GM04504 (cell line): ENCODE measurements around the gene MAP4K5.

ENCODE experiments used
- DNase-seq: peaks from one replicate; pipeline ENCODE4 v3.0.0-alpha.2; 2012; ENCODE audit warnings: low read depth

MAP4K5 gene

GRCh38 chr14:50399251-50400032 lies 132.9 kb downstream of the MAP4K5 start:
- DNase-seq = no peak

- no peak for DNase-seq
These were observed 134.2 kb downstream of the MAP4K5 start for GRCh38 chr14:50398189-50398580.

DNA sequence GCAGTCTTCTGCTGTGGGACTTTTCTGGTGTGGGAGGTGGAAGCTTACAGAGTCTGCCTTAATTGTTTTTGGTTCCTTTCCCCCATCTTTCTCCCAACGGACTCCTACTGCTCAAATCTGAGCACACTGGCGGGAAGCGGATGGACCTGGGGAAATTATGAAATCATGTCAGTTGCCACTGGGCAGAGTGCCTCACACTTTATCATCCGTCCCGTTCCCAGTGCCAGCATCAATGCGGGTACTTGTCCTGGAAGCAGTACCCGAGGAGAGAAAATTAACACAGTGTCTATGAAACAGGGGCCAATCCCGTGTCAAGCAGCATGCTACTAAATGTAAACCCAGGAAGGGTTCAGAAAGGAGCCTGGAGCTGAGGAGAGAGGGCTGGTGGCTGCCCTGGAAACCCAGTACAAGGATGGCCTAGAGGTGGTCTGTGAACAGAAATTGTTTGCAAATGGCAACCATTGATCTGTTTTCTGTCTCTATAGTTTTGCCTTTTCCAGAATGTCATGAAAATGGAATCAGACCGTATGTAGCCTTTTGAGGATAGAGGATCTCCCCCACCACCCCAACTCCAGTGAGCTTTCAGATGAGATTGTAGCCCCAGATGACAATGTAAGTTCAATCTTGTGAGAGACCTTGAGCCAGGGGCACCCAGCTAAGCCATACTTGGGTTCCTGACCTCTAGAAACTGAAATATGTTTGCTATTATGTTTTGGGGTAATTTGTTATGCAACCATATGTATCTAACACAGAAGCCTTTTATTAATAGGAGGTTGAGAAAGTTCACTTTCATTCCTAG lies 134.8 kb downstream of the MAP4K5 start:
- DNase-seq = no peak

GRCh38 chr14:50396631-50397389 lies 135.6 kb downstream of the MAP4K5 start, which contains the start of gene CDKL1:
Gene CDKL1, minus strand, starts transcription at chr14:50396881. Its CDS starts 1,013 bp downstream, at chr14:50395868.
- DNase-seq = peak; percentile 30

DNA sequence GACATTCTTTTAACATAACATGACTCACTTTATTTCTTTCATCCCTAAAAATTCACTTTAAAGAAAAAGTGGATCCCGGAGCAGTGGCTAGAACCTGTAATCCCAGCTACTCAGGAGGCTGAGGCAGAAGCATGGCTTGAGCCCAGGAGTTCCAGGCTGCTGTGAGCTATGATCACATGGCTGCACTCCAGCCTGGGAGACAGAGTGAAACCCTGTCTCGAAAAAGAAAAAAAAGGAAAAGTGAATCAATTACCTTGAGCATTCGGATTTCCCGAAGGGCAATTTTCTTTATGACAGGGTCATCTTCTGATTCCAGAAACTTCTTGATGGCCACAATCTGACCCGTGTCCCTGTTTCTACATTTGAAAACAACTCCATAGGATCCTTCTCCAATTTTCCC lies 136.9 kb downstream of the MAP4K5 start:
- no peak for DNase-seq

- no peak for DNase-seq
These were observed 137.7 kb downstream of the MAP4K5 start for GRCh38 chr14:50394713-50395112.

GRCh38 chr14:50389668-50390441 lies 142.5 kb downstream of the MAP4K5 start:
- no peak for DNase-seq

DNA sequence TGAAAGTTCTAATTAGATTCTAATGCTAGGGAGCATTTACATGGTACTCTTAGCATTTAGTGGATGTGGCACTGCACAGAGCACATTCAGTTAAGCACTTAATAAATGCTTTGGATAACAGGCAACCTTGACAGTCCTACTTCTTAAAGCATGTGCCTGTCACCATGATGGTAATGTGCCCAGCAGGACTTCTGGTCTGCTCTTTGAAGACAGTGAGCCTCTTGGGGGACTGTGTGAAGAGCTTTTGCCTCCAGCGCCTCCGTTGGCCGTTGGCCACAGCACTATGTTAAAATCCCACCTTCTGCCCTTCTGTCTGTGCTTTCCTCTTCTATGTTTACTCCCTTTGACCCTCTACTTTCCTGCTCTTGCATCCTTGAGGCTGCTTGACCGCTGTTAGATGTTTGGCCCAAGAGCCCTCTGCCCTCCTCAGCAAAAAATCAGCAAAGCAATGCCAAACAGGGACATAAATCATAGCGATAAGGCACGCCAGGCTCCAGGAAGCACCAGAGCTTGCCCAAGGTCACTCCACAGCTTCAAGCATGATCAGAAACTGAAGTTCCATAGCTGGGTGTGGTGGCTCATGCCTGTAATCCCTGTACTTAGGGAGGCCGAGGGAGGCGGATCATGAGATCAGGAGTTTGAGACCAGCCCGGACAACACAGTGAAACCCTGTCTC lies 144.0 kb downstream of the MAP4K5 start:
- DNase-seq = no peak

GRCh38 chr14:50387548-50387947 lies 144.8 kb downstream of the MAP4K5 start:
- no peak for DNase-seq

DNA sequence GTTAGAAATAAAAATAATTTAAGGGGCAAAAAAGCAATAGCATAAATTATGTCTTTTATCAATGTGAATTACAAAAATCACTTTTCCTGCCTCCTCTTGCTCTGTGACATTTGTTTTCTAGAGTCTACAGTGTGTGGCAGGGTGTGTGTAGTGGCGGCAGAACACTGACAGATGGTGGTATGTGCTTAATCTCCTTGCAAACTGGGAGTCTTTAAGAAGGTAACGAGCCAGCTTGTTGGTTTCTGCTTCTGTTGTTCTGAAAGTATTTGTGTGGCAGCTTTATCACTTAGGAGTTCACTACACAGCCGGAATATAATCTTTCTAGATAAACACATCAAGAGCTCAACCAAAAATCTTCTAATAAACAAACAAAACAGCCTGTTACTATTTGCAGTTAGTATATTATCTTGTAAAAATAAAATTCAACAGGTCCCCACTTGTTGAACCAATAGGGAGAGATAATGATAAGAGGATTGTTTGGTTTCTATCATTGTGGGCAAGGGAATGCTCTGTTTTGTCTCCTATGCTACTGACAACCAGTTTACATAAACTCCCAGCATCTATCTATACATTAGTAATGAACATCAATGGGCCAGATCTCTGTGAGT lies 148.6 kb downstream of the MAP4K5 start:
- no peak for DNase-seq

GRCh38 chr14:50381823-50382287 lies 150.5 kb downstream of the MAP4K5 start:
- DNase-seq = no peak

DNA sequence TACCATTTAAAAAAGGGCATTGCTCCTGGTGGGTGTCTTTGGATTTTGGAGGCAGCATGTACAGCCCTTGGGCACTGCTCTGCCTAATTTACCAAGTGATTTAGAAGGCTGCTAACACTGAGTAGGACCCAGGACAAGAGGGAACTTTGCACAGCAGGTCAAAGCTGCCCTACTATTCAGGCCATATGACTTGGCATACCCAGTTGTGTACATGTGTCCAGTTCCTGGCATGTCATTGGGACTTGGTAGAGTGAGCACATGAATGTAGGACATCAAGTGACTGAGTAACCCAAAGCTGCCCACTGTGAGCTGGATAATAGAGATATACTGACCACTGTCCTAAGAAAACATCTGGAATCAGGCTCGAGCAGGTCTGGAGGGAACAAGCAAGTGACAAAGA lies 151.4 kb downstream of the MAP4K5 start:
- DNase-seq = no peak

- DNase-seq = no peak
These were observed 151.9 kb downstream of the MAP4K5 start for GRCh38 chr14:50380455-50380854.

- DNase-seq = no peak
These were observed 152.8 kb downstream of the MAP4K5 start for GRCh38 chr14:50379563-50379962.

DNA sequence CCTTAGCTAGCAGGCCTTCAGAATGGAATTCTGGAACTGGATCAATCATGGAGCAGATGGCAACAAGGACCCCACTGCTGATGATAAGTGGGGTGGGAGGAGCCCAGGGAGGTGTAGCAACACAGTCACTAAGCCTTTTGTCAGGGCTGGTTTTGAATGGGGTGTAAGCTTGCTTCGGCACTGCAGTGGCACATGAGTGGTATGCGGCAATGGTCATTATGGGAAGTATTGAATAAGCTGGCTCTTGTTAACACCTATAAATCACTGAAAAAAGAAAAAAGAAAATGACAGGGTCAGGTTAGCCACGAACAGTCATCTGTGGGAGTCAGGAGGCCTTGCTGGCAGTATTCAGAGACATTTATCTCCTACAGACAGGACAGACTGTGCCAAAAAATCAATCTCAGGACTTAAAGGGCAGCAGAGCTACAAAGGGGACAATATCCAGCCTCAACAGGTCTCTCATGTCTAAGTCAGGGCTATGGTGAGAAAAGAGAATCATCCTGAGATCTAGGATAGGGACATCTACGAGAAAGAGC lies 154.8 kb downstream of the MAP4K5 start:
- no peak for DNase-seq

DNA sequence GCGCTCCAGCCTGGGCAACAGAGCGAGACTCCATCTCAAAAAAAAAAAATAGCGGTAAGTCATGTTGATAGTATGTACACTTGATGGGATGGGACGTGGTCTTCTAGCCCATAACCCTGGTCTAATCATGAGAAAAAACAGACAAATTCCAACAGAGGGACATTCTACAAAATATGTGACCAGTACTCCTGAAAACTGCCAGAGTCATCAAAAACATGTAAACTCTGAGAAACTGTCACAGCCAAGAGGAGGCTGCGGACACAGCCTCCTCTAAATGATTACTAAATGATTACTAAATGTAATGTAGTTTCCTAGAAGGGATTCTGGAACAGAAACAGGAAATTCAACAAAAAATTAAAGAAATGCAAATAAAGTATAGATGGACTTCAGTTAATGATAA lies 156.6 kb downstream of the MAP4K5 start:
- no peak for DNase-seq

DNA sequence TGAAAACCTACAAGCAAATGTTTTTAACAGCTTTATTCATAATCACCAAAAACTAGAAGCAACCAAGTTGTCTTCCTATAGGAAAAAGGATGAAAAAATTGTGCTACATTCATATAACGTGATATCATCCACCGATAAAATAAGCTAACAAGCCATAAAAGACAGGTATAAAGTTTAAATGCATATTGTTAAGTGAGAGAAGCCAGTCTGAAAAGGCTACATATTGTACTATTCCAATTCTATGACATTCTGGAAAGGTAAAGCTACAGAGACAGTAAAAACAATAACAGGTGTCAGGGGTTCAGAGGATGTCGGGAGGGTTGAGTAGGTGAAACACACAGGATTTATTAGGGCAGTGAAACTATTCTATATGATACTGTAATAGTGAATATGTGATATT lies 158.4 kb downstream of the MAP4K5 start:
- DNase-seq = no peak

- DNase-seq = no peak
These were observed 160.8 kb downstream of the MAP4K5 start for GRCh38 chr14:50371546-50371945.
